Ishikawa (cell line): ENCODE results near the gene ACTR1A.

Experiments
- CEBPB ChIP-seq: IDR thresholded peaks from 2 replicates; pipeline ENCODE4 v1.6.1; 2012
- CREB1 ChIP-seq: IDR thresholded peaks from 2 replicates; pipeline ENCODE4 v1.6.1; 2012; ENCODE audit warnings: low read depth
- EGR1 ChIP-seq: IDR thresholded peaks from 2 replicates; pipeline ENCODE4 v1.6.1; 2012
- EP300 ChIP-seq: IDR thresholded peaks from 2 replicates; pipeline ENCODE4 v1.6.1; 2012; ENCODE audit warnings: borderline replicate concordance
- NFIC ChIP-seq: IDR thresholded peaks from 2 replicates; pipeline ENCODE4 v1.6.1; 2012
- RAD21 ChIP-seq: IDR thresholded peaks from 2 replicates; pipeline ENCODE4 v1.6.1; 2012; ENCODE audit warnings: low read depth
- TEAD4 ChIP-seq: IDR thresholded peaks from 2 replicates; pipeline ENCODE4 v1.6.1; 2012
- USF1 ChIP-seq: IDR thresholded peaks from 2 replicates; pipeline ENCODE4 v1.6.1; 2012
- YY1 ChIP-seq: IDR thresholded peaks from 2 replicates; pipeline ENCODE4 v1.6.1; 2012; ENCODE audit warnings: low read depth
- TF ChIP-seq, protein P1 (sequence below): IDR thresholded peaks from 2 replicates; pipeline ENCODE4 v1.6.1; 2012

- no peak for TF ChIP-seq YY1
- TF ChIP-seq TEAD4: no peak
- no peak for TF ChIP-seq RAD21
- no peak for TF ChIP-seq EP300
- TF ChIP-seq NFIC: no peak
- no peak for TF ChIP-seq CEBPB
- TF ChIP-seq, protein P1, sequence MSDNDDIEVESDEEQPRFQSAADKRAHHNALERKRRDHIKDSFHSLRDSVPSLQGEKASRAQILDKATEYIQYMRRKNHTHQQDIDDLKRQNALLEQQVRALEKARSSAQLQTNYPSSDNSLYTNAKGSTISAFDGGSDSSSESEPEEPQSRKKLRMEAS: no peak
- no peak for TF ChIP-seq USF1
- no peak for TF ChIP-seq CREB1
- TF ChIP-seq EGR1: no peak
Measured at GRCh38 chr10:102465466-102465865, 37.0 kb downstream of the ACTR1A start.
